Hindlimb muscle (tissue), 1 donor: Measurements from ENCODE around the gene CMTM1. TPM values are rescaled to one million over a fixed set of nuclear protein-coding genes. Genes with fewer than 3 reads are reported as not detected.
A peak's percentile ranks its signal among the peaks of the same experiment; 100 is the strongest.
"Not testable (repeated sequence)": the region's sequence is repeated elsewhere in the genome, so short reads cannot be mapped to it uniquely, and the experiment has no call there.

Source experiments
- DNase-seq: peaks from one replicate; pipeline ENCODE4 v3.0.0-alpha.2; 2013
- polyA plus RNA-seq: library from polyadenylated mRNA; unstranded; fragments of 120-200 nt; gene quantifications from one replicate; pipeline ENCODE4 v1.2.1, GENCODE V29; 2013; ENCODE audit not compliant: insufficient read length

CMTM1 gene
- polyA plus RNA-seq, 1 donor = 5.5 TPM

DNA sequence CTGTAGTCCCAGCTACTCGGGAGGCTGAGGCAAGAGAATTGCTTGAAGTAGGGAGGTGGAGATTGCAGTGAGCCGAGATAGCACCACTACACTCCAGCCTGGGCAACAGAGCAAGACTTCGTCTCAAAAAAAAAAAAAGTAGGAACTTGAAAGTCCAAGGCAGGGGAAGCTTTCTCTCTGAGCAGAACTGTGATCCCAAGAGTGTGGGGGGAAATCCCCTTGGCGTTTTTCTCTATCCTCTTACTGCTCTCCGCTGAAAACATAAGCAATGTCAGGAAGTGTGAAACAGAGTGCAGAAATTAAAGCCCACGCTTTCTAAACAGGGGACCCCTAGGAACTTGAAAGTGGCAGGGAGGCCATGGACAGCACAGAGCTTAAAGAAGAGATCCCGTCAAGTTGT lies 28.5 kb downstream of the CMTM1 start:
- no peak for DNase-seq

- DNase-seq = not testable (repeated sequence)
Observed at GRCh38 chr16:66596559-66596958, 30.3 kb downstream of the CMTM1 start.

- no peak for DNase-seq
Observed at GRCh38 chr16:66596986-66597848, 31.0 kb downstream of the CMTM1 start.

DNA sequence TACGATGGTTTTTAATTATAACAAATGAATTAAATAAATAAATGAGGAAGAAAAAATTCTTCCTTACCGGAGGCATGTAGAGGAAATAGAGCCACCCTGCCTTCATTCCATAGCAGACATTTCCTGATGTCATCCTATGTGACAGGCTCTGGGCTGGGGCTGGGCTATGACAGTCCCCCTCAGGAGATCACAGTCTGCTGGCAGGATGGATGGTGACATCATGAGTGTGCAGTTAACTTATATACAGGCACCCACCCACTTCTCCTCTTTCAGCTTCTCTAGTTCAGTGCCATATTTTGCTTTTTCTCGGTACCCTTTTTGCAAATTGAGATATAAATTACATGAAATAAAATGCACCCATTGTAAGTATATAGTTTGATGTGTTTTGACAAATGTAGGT lies 31.9 kb downstream of the CMTM1 start:
- DNase-seq = no peak

GRCh38 chr16:66599726-66600125 lies 33.5 kb downstream of the CMTM1 start:
- no peak for DNase-seq

- DNase-seq = no peak
Observed at GRCh38 chr16:66600477-66600876, 34.2 kb downstream of the CMTM1 start.

- DNase-seq = no peak
Observed at GRCh38 chr16:66601471-66601870, 35.2 kb downstream of the CMTM1 start.

DNA sequence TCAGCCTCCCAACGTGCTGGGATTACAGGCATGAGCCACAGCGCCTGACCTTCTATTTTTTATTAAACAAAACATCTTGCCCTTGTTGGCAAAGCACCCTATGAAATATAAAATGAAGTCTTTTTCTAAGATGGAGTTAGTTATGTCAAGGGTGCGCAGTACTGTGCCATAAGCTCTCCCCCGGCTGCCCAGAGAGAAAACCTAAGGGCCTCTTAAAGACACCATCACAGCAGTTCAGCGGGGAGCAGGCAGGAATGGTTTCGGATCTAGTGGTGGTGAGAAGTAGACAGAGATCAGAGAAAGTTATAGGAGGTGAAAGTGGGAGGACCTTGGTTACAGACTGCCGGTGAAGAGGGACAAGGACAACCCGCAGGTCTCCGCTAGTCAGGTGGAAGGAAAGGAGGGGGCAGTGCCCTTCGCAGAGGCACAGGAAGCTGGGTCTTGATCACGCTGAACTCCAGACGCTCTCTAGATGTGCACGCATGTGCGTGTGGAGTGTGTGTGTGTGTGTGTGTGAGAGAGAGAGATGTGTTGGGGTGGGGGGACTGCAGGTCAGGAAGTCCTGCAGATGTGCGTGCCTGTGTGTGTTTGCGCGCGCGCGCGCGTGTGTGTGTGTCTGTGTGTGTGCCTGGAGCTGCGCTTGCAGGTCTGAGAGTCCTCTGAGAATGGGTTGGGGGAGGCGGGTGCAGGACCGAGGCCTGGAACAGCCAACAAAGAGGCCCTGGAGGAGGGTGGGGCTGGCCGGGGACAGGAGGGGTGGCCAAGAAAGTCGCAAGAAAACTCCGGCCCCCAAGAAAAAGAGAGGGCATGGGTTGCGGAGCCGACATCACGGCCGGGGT lies 37.5 kb downstream of the CMTM1 start:
- DNase-seq = peak; percentile 87

- peak; percentile 82 for DNase-seq
Observed at GRCh38 chr16:66604376-66605176, 38.3 kb downstream of the CMTM1 start, which contains the start of gene CMTM3. CMTM3 (plus strand) TSS chr16:66604704; CDS start chr16:66604806, 102 bp downstream.

DNA sequence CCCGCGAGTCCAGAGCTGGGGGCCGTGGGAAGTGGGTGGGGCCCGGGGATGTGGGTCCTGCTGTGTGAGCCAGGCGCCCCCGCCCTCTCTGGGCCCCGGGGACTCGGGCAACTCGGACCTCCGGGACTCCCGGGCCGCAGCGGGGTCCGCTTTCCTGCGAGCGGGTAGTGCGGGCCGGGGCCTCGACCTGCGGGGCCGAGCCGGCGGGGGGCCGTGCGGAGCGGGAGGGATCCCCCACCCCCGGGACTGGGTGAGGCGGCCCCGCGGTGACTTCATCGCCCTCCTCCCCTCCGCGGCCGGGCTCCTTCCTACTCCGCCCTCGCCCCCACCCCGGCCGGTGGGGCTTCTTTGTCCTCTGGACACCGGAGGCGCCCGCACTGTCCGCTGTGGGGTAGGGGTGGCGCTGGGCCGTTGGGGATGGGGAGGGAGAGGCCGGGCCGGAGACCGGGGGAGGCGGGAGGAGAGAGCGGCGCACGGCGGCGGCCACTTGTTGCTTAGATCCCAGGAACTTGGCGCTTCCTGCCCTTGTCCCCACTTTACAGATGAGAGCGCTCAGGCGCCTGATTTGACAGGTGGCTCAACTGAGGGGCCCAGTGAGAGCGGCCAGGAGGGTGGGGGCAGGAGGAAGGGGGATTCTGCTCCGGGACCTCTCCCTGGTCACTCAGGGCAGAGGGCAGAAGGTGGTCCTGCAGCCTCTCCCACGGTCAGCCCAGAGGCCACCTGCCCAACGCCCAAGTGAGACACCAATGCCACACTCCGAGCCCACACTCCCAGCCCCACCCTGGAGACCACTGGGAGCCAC lies 39.1 kb downstream of the CMTM1 start:
- peak; percentile 58 for DNase-seq

DNA sequence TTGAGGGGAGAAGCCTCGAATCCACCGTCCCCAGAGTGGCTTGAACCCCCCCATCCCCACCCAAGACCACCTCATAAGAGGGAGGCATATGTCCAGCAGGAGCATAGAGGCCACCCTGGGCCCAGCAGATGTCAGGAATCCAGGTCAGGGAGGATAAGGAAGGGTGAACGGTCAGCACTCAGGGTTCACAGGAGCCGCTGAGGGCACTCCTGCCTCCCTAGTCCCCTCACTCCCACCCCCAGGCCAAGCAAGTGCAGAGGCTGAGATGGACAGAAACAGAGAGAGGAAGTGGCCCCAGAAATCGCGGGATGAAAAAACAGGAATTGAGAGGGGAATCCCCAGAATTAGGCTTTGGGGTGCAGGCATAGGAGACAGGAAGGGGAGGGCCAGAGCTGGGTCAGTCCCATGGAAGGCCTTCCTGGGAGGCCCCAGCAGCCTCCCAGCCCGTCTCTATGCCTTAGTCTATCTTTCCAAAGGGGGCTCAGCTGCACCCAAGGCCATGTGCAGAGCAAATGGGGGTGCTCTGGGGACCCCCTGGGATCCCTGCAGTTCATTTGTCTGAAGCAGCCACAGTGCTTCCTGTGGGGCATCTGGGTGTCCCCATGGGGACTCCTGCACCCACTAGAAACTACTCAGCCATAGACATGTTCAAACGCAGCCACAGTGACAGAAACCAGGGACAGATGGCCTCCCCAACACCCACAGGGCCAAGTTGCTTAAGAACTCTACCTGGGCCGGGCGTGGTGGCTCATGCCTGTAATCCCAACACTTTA lies 39.9 kb downstream of the CMTM1 start:
- no peak for DNase-seq

- DNase-seq = peak; percentile 77
Observed at GRCh38 chr16:66608241-66609138, 42.3 kb downstream of the CMTM1 start.

DNA sequence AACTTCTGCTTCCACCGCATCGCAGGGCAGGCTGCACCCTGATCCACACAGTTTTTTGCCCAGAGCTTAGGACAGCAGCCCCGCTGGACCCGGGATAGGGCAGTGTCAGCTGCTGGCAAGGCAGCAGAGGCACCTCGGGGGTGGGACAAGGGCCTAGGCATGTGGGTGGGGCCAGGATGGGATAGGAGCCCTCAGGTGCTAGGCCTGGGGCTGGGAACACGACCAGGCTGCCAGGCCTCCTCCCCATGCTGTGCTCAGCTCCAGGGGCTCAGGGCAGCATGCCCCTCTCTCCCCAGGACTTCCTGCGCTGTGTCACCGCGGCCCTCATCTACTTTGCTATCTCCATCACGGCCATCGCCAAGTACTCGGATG lies 42.9 kb downstream of the CMTM1 start:
- no peak for DNase-seq

DNA sequence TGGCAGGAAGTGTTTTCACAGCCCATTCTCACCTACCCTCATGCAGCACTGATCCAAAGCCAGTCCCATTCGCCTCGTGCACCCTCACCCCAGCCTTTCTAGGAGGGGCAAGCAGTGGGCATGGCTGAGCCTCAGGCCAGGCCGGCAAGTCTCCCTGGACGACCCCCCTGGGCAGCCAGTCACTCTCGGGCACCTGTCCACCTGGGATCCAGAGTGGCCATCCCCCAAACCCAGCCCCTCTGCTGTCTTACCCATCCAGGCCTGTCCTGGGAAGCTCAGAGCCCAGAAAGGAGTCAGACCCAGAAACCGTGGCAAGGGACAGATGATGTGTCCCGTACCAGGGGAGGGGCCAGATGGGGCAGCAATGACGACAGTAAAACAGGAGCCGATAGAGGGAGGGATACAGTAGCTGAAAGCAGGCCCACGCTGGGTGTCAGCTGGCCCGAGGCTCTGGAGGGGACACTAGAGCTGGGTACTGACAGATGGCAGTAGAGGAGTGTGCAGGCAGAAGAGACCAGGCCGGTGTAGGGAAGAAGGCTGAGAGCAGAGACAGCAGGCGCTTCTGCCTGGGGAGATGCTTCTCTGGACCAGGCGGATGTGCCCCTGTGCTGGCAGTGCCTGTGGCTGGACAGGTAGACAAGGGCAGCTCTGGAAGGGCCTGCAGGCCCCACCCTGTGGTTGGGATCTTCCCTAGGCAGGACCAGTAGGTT lies 44.0 kb downstream of the CMTM1 start:
- DNase-seq = no peak

- not testable (repeated sequence) for DNase-seq
Observed at GRCh38 chr16:66611911-66612310, 45.7 kb downstream of the CMTM1 start.

DNA sequence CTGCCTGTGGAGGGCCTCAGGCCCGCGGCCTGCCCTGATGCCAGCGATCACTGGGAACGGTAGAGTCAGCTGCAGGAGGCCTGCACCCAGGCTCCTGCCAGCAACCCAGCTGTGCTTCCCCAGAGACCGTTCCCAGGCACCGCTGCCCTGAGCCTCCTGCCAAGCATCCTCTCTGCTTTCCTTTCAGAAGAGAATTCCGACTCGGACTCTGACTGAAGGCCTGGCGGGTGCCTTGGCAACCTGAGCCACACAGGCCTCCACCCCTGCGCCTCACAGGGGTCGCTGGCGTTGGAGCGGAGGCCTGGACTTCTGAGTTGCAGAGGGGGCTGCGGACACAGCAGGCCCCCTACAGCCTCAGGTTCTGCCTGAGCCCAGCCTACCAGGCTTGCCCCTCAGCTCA lies 46.2 kb downstream of the CMTM1 start:
- no peak for DNase-seq

- no peak for DNase-seq
Observed at GRCh38 chr16:66614161-66614802, 48.0 kb downstream of the CMTM1 start.

GRCh38 chr16:66616169-66616568 lies 49.9 kb downstream of the CMTM1 start:
- DNase-seq = no peak

DNA sequence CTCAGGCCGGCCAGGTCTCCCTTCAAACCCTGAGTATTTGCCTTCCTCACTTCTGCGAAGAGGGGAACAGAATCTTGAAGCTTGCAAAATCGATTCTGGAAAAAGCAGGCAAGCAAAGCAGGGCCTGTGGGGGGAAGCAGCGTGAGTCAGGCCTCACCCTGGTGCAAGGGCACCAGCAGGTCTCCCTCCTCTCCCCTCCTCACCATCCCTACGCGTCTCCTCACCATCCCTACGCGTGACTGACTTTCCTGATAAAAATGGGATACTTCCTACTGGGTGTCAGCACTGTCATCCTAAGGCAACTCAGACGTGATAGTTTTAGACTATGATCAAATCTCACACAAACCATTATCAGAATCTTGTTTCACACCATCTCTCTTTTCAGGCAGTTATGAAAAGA lies 50.4 kb downstream of the CMTM1 start:
- no peak for DNase-seq
